Epidermal melanocyte (primary cell): ENCODE measurements around the gene PDE4D.
"Not testable (repeated sequence)": the region's sequence is repeated elsewhere in the genome, so short reads cannot be mapped to it uniquely, and the experiment has no call there.

Experiments
- DNase-seq: peaks from one replicate; pipeline ENCODE4 v3.0.0; 2011; ENCODE audit warnings: low spot score; ENCODE audit not compliant: insufficient read length

Gene PDE4D

GRCh38 chr5:59332236-59332973 lies 561.1 kb downstream of the PDE4D start:
- no peak for DNase-seq

- no peak for DNase-seq
These were observed 562.8 kb downstream of the PDE4D start for GRCh38 chr5:59330680-59331079.

- DNase-seq, result no peak
These were observed 564.7 kb downstream of the PDE4D start for GRCh38 chr5:59328709-59329296.

- no peak for DNase-seq
These were observed 566.1 kb downstream of the PDE4D start for GRCh38 chr5:59327191-59327980.

- DNase-seq, result no peak
These were observed 566.9 kb downstream of the PDE4D start for GRCh38 chr5:59326596-59326995.

- no peak for DNase-seq
These were observed 568.5 kb downstream of the PDE4D start for GRCh38 chr5:59325070-59325469.

- DNase-seq, result no peak
These were observed 570.6 kb downstream of the PDE4D start for GRCh38 chr5:59322894-59323293.

- no peak for DNase-seq
These were observed 571.5 kb downstream of the PDE4D start for GRCh38 chr5:59322058-59322457.

- DNase-seq, result no peak
These were observed 571.9 kb downstream of the PDE4D start for GRCh38 chr5:59321642-59322041.

GRCh38 chr5:59320420-59320819 lies 573.1 kb downstream of the PDE4D start:
- no peak for DNase-seq

GRCh38 chr5:59319250-59319649 lies 574.3 kb downstream of the PDE4D start:
- DNase-seq, result no peak

- DNase-seq, result no peak
These were observed 575.7 kb downstream of the PDE4D start for GRCh38 chr5:59317774-59318205.

GRCh38 chr5:59317023-59317773 lies 576.3 kb downstream of the PDE4D start:
- DNase-seq, result peak; percentile 52

GRCh38 chr5:59312223-59312622 lies 581.3 kb downstream of the PDE4D start:
- DNase-seq, result no peak

- DNase-seq, result not testable (repeated sequence)
These were observed 584.8 kb downstream of the PDE4D start for GRCh38 chr5:59308685-59309084.

GRCh38 chr5:59303289-59303716 lies 590.2 kb downstream of the PDE4D start:
- DNase-seq, result not testable (repeated sequence)

- DNase-seq, result not testable (repeated sequence)
These were observed 591.0 kb downstream of the PDE4D start for GRCh38 chr5:59302509-59302908.

GRCh38 chr5:59301727-59302126 lies 591.8 kb downstream of the PDE4D start:
- DNase-seq, result no peak

GRCh38 chr5:59300930-59301329 lies 592.6 kb downstream of the PDE4D start:
- no peak for DNase-seq

GRCh38 chr5:59299006-59299405 lies 594.5 kb downstream of the PDE4D start:
- DNase-seq, result no peak
